Measurements from ENCODE around the gene SVEP1.

SVEP1 gene

GRCh38 chr9:110455860-110456259 lies 123.7 kb downstream of the SVEP1 start:
- no peak overlapping the region for H3K4me2 ChIP-seq (ENCODE audit: low read length)

GRCh38 chr9:110452227-110452801 lies 127.2 kb downstream of the SVEP1 start:
- Histone ChIP-seq H3K27me3 (ENCODE audit: insufficient read depth, low read length) (no peaks in the 10 kb centered on the region), H3K9me2 (ENCODE audit: low read depth, low read length) (no peaks in the 10 kb centered on the region), H3K27ac (ENCODE audit: low read depth, low read length, poor library complexity, severe bottlenecking) (no peak overlapping the region), H4K20me1 (ENCODE audit: insufficient read depth, low read length) (no peaks in the 10 kb centered on the region), H3K4me1 (ENCODE audit: insufficient read depth, low read length, severe bottlenecking) (no peaks in the 10 kb centered on the region), H3F3A (ENCODE audit: insufficient read depth, low read length) (no peaks in the 10 kb centered on the region), H3K9ac (ENCODE audit: low read length) (no peak overlapping the region), H3K36me3 (ENCODE audit: insufficient read depth, low read length) (no peaks in the 10 kb centered on the region), H3K4me2 (ENCODE audit: low read length) (no peak overlapping the region), H3K4me3 (ENCODE audit: low read depth, low read length, poor library complexity, severe bottlenecking) (no peak overlapping the region), H3K9me3 (ENCODE audit: low read length) (no peaks in the 10 kb centered on the region), H2AFZ (ENCODE audit: low read length) (no peak overlapping the region), H3K79me2 (ENCODE audit: insufficient read depth, low read length) (no peaks in the 10 kb centered on the region)
- TF ChIP-seq CTCF (IDR thresholded peaks at IDR 0.05; ENCODE audit: low read length) (peak; percentile 50; the same call in 1 of the 2 replicates), EZH2 (IDR thresholded peaks at IDR 0.05; ENCODE audit: borderline replicate concordance, low read length) (no peak)

More at GRCh38 chr9:110455860-110456259, 123.7 kb downstream of the SVEP1 start:
- H3K4me3 ChIP-seq (ENCODE audit: low read depth, low read length, poor library complexity, severe bottlenecking) = no peak overlapping the region
- no peaks in the 10 kb centered on the region for H3K9me3 ChIP-seq (ENCODE audit: low read length)
- no peak overlapping the region for H3K9ac ChIP-seq (ENCODE audit: low read length)
- no peak for TF ChIP-seq CTCF (IDR thresholded peaks at IDR 0.05; ENCODE audit: low read length)
- TF ChIP-seq EZH2 (IDR thresholded peaks at IDR 0.05; ENCODE audit: borderline replicate concordance, low read length) = no peak
- no peaks in the 10 kb centered on the region for H3K79me2 ChIP-seq (ENCODE audit: insufficient read depth, low read length)
- no peaks in the 10 kb centered on the region for H3F3A ChIP-seq (ENCODE audit: insufficient read depth, low read length)
- H4K20me1 ChIP-seq (ENCODE audit: insufficient read depth, low read length) = no peaks in the 10 kb centered on the region
- H2AFZ ChIP-seq (ENCODE audit: low read length) = no peak overlapping the region
- H3K27ac ChIP-seq (ENCODE audit: low read depth, low read length, poor library complexity, severe bottlenecking) = no peak overlapping the region
- H3K4me1 ChIP-seq (ENCODE audit: insufficient read depth, low read length, severe bottlenecking) = no peaks in the 10 kb centered on the region
- no peaks in the 10 kb centered on the region for H3K9me2 ChIP-seq (ENCODE audit: low read depth, low read length)
- no peaks in the 10 kb centered on the region for H3K27me3 ChIP-seq (ENCODE audit: insufficient read depth, low read length)
- H3K36me3 ChIP-seq (ENCODE audit: insufficient read depth, low read length) = no peaks in the 10 kb centered on the region

GRCh38 chr9:110451726-110452125 lies 127.8 kb downstream of the SVEP1 start:
- Histone ChIP-seq H3K4me3 (ENCODE audit: low read depth, low read length, poor library complexity, severe bottlenecking) (no peak overlapping the region), H3K36me3 (ENCODE audit: insufficient read depth, low read length) (no peaks in the 10 kb centered on the region), H3K27me3 (ENCODE audit: insufficient read depth, low read length) (no peaks in the 10 kb centered on the region)

More at GRCh38 chr9:110451726-110452125, 127.8 kb downstream of the SVEP1 start:
- no peaks in the 10 kb centered on the region for H3F3A ChIP-seq (ENCODE audit: insufficient read depth, low read length)
- H3K4me1 ChIP-seq (ENCODE audit: insufficient read depth, low read length, severe bottlenecking) = no peaks in the 10 kb centered on the region
- H2AFZ ChIP-seq (ENCODE audit: low read length) = no peak overlapping the region
- TF ChIP-seq CTCF (IDR thresholded peaks at IDR 0.05; ENCODE audit: low read length) (no peak), EZH2 (IDR thresholded peaks at IDR 0.05; ENCODE audit: borderline replicate concordance, low read length) (no peak)
- H3K9me2 ChIP-seq (ENCODE audit: low read depth, low read length) = no peaks in the 10 kb centered on the region
- H3K79me2 ChIP-seq (ENCODE audit: insufficient read depth, low read length) = no peaks in the 10 kb centered on the region
- no peaks in the 10 kb centered on the region for H4K20me1 ChIP-seq (ENCODE audit: insufficient read depth, low read length)
- no peak overlapping the region for H3K4me2 ChIP-seq (ENCODE audit: low read length)
- no peaks in the 10 kb centered on the region for H3K9me3 ChIP-seq (ENCODE audit: low read length)
- no peak overlapping the region for H3K9ac ChIP-seq (ENCODE audit: low read length)
- no peak overlapping the region for H3K27ac ChIP-seq (ENCODE audit: low read depth, low read length, poor library complexity, severe bottlenecking)

All from OCI-LY1 (cell line).